Stimulated activated CD8-positive, alpha-beta memory T cell treated with anti-CD3 and anti-CD28 coated beads, Interleukin-7, amount 100 ng/mL, for 48 hours (primary cell): ENCODE data around the gene EGF.

Experiments used
- DNase-seq, 2 donors: peaks; one replicate each; pipeline ENCODE4 v3.0.0-alpha.2; 2020; ENCODE audit warnings: low read depth in 1 of 2; ENCODE audit errors: extremely low read depth in 1 of 2

The EGF gene

DNA sequence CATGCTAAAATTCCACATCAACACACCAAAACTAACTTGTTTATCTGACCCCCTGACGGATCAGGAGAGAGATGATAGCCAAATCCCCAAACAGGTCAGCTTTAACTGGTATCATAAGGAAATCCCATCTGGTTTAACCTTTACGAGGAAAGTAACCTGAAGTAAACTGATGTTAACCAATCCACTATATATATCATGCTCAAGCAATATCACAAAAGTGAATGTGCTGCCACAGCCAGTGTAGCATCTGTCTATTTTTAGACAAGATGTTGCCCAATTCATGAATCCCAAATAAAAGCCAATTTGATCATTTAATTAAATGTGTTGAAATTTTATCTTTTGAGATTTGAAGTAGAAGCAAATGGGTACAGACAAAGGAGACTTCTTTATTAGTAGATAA is 44.5 kb downstream of the EGF start:
- DNase-seq = no peak

- DNase-seq = no peak
These were observed 46.5 kb downstream of the EGF start for GRCh38 chr4:109959195-109959594.

DNA sequence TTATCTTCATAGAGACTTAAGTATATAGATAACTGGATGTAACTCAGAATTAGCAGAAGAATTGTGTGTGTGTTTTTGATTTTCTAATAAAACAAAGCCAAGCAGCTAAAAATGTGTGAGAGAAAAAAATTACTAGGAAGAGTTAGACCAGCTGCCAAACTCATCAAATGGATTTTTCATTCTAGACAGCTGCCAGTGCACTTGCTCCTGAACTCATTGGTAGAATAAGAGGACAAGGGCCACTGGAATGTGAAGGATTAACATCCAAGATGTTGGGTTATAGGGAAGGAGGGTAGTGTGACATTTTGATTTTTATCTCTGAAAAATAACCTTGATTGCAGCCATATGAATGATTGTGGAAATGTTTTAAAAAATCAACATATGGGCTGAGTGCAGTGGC is 49.7 kb downstream of the EGF start:
- DNase-seq = no peak

GRCh38 chr4:109966891-109967481 is 54.3 kb downstream of the EGF start:
- DNase-seq = no peak

DNA sequence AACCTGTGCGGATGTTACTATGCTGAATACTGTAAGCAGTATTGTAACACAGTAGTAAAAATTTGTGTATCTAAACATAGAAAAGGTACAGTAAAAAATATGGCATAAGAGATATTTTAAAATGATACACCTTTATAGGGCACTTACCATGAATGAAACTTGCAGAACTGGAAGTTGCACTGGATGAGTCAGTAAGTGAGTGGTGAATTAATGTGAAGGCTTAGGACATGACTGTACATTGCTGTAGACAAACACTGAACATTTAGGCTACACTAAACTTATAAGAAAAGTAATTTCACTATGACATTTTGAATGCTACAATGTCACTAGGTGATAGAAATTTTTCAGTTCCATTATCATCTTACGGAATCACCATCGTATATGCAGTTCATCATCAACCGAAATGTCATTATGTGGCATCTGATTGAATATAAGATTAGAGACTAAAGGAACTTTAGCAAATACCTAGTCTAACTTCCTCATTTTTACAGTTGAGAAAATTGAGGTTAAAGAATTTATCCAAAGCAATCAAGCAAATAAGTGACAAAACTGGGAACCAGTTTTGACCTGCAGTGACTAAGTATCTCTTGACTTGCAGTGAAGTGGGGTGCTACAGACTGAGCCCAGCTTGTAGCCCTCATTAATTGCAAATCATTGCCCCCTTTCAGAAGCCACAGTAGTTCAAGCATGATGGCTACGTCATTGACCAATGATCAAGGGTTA is 55.3 kb downstream of the EGF start:
- no peak for DNase-seq

GRCh38 chr4:109969087-109969486 is 56.4 kb downstream of the EGF start:
- no peak for DNase-seq

GRCh38 chr4:109969919-109970318 is 57.2 kb downstream of the EGF start:
- DNase-seq = no peak

DNA sequence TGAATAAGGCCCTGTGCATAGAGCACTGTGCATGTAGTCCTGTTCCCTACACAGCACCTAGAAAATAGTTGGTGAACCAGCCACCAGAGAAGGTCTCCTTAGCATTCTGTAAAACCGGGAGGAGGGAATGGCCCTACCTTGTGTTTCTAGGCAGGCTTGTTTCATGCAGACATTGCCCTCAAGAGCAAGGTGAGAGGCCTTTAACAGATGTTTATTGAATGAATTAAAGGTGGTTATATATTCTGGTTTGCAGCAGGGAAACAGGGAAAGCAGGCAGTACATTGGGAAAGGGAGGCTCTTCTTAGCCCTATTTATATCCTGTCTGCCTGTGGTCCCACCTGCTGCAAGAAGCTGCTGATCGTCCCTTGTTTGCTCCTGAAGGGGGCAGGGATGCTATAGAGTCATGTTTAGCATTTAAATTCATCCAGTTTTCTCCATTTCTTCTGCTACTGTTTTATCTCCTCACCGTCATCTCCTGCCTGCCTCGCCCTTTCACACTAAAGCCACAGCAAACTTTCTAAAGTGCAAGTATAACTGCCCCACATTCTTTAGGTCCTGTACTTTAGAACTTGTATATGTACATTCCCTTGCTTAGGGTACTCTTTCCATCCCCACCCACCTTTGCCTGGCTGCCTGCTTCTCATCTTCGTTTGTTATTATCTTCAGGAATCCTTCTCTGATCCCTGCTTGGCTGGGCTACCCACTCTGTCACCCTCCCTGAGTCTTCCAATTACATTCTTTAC is 60.3 kb downstream of the EGF start:
- DNase-seq = no peak

DNA sequence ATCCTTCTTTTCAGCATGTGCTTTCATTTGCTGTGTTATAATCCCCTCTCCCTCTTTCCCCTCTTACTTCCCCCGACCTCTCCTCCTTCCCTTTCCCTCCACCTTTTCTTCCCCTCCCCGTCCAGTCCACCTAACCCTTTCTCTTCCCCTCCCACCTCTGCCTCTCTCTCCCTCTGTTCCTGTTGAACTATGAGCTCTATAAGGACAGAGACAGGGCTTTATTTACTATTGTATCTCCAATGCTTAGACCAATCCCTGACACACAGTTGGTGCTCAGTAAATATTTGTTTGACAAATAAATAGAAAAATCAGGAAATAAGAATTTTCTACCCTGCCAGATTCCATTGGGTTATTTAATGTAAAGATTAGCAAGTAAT is 60.8 kb downstream of the EGF start:
- no peak for DNase-seq

GRCh38 chr4:109976189-109976588 is 63.5 kb downstream of the EGF start:
- no peak for DNase-seq

DNA sequence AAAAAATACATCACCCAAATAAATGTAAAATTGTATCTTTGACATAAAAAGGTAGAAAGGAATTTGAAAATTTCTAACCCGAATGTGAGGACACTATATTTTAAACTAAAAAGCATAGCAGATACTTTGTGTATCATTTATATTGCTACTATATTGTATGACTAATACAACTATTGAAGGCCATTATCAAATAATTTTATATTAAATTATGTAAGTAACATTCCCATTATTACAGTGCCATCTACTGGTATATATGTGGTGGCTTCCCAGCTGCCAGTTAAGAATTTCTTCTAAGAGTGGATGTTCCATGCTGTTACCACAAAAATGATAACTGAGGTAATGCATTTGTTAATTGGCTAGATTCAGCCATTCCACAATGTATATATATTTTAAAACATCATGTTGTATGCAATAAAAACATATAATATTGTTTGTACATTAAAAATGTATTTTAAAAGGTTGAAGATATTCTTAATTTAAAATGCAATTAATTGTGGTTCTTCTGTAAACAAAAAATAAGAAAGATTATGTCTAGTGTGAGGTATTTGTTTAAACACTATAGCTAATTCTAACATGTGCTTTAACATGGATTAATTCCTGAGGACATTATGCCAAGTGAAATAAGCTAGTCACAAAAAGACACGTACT is 65.3 kb downstream of the EGF start:
- DNase-seq = no peak

DNA sequence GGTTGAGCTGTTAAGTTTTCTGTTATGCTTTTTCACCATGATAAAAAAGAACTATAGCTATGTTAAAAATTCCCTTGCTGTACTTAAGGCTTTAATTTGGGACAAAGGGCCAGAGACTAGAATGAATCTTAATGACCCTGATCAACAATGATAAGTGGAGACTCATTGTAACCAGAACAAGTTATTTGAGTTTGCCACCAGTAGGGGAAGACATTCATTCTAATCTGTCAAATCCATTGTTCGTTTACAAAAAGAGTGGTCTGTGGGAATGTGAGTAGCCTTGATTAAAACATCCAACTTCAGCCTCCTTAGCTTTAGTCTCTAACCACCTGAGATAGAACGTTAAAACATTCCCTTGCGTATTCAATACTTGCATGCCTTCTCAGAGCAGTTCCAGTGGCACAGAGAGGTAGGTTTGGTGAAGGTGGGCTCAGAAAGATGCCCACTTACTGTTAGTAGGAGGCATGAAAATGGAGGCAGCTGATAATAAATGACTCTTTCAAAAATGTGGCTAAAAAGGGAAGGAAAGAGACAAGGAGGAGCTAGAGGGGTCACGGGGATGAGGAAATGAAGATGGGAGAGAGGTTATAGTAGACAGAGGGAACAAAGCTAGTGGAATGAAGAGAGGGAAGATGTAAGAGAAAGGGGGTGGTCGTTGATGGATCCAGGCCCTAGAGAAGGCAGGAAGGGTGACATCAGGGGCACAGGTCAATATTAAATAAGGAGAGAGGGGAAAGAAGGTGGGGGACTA is 66.2 kb downstream of the EGF start:
- DNase-seq = no peak

DNA sequence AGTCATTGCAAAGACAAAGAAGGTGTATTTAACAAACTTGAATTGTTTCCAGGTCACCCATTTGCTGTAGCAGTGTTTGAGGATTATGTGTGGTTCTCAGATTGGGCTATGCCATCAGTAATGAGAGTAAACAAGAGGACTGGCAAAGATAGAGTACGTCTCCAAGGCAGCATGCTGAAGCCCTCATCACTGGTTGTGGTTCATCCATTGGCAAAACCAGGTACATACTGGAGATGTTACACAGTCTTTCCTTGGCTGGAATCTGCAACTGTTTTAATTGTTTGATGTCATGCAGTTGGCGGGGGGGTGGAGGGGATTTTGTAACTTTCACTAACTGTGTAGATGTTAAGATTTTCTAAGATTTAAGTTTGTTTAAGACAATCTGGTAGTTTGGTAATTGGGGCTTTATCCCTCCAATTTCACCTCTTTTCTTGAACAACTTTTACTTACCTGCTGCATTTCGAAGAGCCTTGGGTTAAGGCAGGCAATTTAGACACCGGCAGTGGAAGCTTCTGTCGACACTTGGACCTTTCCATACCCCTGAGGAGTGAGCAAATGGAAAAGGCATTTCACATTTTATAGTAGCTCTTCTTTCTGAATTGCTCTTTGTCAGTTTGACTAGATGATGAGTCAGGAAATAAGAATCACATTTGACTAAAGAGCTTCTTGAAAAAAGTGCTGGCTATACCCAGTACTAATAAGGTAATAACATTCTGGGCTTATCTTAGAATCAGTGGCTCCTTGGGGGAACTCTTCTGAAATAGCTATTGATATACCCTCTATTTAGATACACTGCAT is 67.4 kb downstream of the EGF start:
- no peak for DNase-seq

DNA sequence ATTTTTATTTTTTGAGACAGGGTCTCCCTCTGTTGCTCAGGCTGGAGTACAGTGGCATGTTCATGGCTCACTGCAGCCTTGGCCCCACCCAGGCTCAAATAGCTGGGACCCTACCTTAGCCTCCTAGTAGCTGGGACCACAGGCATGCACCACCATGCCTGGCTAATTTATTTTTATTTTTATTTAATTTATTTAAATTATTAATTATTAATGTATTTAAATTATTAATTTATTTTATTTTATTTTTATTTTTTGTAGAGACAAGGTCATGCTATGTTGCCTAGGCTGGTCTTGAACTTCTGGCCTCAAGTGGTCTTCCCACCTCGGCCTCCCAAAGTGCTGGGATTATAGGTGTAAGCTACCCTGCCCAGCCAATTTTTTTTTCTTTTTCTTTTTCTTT is 69.3 kb downstream of the EGF start:
- no peak for DNase-seq

DNA sequence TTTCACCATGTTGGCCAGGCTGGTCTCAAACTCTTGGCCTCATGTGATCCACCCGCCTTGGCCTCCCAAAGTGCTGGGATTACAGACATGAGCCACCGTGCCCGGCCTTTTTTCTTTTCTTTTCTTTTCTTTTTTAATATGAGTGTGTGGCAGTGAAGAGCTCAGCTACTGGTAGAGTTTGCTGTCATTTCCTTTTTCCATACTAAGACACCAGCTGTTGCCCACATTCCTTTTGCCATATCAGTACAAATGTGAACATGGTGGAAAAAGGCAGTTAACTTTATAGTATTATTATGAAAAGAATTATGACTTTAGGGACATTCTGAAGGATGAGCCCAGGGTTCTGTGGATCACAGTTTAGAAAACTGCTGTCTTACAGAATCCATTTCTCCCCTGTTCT is 69.8 kb downstream of the EGF start:
- DNase-seq = no peak

DNA sequence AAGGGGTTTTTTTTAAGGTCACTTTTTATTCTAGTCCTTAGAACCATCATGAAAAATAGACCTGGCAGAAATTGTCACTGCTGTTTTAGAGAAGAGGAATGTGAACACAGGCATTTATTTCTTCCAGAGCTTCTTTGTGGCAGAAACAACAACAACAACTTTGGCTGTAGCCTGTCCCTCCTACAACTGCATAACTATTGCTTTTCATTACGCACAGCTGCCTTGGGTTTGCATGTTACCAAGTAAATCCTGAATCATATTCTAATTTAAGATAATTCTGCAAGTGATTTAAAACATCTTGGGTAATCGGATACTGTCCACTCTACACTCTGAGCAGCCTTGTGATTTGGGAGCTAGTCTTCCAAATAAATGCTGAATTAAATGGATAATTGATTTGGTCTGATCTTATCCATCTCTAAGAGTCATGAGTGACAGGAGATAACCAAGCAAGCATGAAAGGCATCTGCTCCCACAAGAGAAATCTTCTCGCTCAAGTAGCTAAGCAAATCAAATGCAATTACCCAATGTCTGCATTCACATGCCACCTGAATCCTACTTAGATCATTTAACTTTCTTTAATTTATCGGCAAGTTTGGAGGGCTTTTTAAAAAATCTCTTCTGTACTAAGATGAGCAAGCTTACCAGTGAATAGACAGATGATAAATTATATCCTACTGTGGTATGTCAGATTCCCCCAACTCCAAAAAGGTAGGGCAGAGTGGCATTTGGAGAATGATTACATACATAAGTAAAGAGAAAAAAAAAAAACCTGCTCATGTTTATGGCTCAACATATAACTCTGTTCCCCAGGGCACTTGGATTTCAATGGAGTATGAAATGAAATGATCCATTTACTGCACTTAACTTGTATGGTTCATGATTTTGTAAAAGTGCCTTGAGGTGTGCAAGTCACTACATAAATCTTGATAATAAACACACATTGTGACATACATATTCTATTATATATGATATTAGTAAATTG is 73.6 kb downstream of the EGF start:
- no peak for DNase-seq

- DNase-seq = no peak
These were observed 76.4 kb downstream of the EGF start for GRCh38 chr4:109989044-109989443.

DNA sequence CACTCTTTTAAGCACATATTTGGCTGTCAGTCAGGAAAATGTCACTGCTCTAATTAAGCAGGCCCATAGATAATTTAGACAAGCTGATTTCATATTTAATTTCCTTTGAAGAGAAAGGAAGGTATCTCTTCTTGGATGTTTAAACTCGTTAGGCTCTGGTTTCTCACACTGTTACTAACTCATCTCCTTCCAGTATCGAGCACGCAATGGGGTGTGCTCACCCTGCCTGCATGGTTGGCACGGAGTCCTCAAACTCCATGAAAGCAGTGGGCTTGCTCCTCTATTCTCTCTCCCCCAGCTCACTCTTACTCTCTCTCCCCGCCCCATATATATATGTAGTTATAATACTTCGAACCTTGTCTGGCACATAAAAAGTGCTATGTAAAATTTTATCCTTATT is 76.9 kb downstream of the EGF start:
- no peak for DNase-seq
